Lower leg skin (tissue), 3 donors: ENCODE results near the gene ARHGAP28.

Experiments
- CTCF ChIP-seq, 3 donors: fragments of 450-650 bp; IDR thresholded peaks; one replicate each; pipeline ENCODE4 v1.5.1; 2016; ENCODE audit warnings: antibody characterized with exemption in 3 of 3, mild to moderate bottlenecking in 3 of 3, moderate library complexity in 2 of 3
- POLR2A ChIP-seq, 2 donors: fragments of 450-650 bp; IDR thresholded peaks; one replicate each; pipeline ENCODE4 v1.6.1; 2016 to 2017; ENCODE audit warnings: antibody characterized with exemption in 2 of 2, mild to moderate bottlenecking in 1 of 2, moderate library complexity in 1 of 2

GRCh38 chr18:6711467-6711866, 18.0 kb upstream of the ARHGAP28 start:
- TF ChIP-seq CTCF (IDR thresholded peaks at IDR 0.05), result no peak
- TF ChIP-seq POLR2A (IDR thresholded peaks at IDR 0.05), result no peak
